PC-9 (cell line): ENCODE data around the gene ZNF691.

ENCODE experiments used
- CTCF ChIP-seq: fragments of 200-600 bp; sonication (generic); conservative IDR thresholded peaks from 2 replicates; pipeline ENCODE4 v1.6.1; 2017; ENCODE audit warnings: mixed run types, antibody characterized with exemption, mild to moderate bottlenecking, moderate library complexity
- EZH2 ChIP-seq: fragments of 200-600 bp; sonication (generic); IDR thresholded peaks from 2 replicates; pipeline ENCODE4 v1.8.0; 2017; ENCODE audit warnings: antibody characterized with exemption, low read depth

GRCh38 chr1:42873670-42874069 is 27.3 kb downstream of the ZNF691 start:
- no peak for TF ChIP-seq CTCF
- TF ChIP-seq EZH2: no peak
